Stimulated activated CD8-positive, alpha-beta memory T cell treated with anti-CD3 and anti-CD28 coated beads, Interleukin-15, amount 100 ng/mL, for 4 hours (primary cell): ENCODE data around the gene CDC37.

Source experiments
- DNase-seq, 2 donors: peaks; one replicate each; pipeline ENCODE4 v3.0.0-alpha.2; 2020; ENCODE audit warnings: low read depth in 2 of 2

The CDC37 gene

DNA sequence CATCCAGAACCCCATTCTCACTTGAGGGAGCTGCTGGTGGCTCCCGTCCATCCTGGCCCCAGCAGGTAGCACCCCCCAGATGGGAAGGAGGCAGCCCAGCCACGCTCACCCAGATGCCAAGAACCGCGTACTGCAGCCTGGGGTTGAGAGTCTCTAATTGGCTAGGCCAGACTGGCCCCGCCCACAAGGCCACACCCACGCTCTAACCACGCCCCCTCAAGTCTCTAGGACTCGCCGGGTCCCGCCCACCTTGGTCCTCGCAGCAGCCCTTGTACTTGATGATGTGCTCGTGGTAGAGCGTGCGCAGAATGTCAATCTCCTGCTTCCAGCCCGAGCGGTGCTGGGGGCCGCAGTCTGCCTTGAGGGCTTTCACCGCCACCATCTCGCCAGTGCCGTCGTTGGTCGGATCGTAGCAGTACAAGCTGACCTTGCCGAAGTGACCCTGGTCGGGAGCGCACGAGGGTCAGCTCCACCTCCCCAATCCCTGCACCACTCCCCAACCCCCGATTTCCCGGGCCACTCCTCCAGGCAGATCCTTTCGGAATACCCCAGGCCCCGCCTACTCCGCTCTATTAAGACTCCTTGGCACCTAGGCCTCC lies 49.5 kb downstream of the CDC37 start:
- no peak for DNase-seq

DNA sequence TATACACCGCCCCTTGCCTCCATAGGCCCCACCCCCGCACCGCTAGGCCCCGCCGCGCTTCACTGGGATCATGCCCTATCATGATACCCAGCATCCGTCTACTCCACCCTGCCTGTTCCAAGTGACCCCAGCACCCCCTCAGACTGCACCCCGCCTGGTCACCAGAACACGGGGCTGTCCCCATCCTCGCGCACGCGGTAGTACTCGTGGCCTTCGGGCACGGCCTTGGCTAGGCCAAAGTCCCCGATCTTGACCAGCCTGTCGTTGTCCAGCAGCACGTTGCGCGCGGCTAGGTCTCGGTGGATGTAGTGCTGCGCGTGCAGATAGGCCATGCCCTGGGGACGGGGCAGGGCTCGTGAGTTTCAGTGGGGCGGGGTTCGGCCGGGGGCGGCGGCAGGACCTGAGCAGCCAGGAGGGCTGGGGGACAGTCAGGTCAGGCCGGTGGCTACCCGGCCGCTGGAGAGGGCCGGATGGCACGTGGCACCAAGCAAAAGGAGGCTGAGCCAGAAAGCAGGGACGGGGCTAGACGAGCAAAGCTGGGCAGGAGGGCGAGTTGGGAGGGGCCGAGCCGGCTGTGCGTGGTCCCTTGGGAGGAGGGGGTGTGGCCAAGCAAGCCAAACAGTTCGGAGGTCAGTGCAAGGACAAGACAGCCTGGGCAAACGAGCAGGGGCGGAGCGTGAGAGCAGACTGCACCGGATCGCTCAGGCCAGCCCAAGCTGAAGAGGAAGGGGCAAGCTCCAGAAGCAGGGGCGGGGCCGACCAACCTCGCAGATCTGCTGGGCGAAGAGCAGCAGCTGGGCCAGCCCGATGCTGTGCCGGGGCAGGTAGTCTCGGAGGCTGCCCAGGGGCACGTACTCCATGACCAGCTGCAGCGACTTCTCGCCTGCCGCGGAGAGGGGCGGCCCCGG lies 50.3 kb downstream of the CDC37 start:
- no peak for DNase-seq

DNA sequence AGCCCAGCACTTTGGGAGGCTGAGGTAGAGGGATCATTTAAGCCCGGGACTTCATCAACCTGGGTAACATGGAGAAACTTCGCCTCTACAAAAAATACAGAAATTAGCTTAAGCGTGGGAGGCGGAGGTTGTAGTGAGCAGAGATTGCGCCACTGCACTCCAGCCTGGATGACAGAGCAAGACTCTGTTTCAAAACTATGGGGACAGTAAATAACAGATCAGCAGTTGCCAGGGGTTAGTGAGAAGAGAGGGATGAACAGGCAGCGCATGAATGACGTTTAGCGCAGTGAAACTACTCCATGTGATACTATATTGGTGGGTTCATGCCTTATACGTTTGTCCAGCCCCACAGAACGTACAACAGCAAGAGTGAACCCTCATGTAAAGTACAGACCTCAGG lies 56.8 kb downstream of the CDC37 start:
- DNase-seq, result no peak

DNA sequence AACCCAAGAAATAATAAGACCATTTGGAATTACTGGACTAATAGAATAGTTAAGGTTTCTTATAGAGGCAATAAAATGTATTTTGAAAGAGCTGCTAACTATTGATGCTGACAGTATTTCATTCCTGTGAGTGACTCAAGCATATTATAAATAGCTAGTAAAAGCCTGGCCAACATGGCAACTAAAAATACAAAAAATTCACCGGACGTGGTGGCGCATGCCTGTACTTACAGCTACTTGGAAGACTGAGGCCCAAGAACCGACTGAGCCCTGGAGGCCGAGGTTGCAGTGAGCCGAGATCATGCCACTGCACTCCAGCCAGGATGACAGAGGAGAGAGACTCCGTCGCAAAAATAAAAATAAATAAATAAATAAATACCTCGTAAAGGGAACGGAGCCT lies 58.6 kb downstream of the CDC37 start:
- DNase-seq, result no peak

DNA sequence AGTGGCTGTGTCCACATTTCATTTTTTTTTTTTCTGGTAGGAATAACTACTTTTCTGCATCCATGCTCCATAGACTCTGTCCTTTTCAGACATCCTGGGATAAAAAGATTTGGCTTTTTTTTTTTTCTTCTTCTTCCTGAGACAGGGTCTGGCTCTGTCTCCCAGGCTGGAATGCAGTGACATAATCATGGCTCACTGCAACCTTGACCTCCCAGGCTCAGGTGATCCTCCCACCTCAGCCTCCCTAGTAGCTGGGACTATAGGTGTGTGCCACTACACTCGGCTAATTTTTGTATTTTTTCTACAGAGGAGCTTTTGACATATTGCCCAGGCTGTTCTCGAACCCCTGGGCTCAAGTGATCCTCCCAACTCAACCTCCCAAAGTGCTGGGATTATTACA lies 59.8 kb downstream of the CDC37 start:
- DNase-seq, result no peak
